ENCODE results near the gene COX18. TPM values are rescaled to one million over a fixed set of nuclear protein-coding genes. Genes with fewer than 3 reads are reported as not detected.

The COX18 gene, protein sequence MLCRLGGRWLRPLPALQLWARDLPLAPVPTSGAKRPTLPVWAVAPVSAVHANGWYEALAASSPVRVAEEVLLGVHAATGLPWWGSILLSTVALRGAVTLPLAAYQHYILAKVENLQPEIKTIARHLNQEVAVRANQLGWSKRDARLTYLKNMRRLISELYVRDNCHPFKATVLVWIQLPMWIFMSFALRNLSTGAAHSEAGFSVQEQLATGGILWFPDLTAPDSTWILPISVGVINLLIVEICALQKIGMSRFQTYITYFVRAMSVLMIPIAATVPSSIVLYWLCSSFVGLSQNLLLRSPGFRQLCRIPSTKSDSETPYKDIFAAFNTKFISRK
- 10 to 100 TPM; 26.2 to 26.3 TPM for total RNA-seq

DNA sequence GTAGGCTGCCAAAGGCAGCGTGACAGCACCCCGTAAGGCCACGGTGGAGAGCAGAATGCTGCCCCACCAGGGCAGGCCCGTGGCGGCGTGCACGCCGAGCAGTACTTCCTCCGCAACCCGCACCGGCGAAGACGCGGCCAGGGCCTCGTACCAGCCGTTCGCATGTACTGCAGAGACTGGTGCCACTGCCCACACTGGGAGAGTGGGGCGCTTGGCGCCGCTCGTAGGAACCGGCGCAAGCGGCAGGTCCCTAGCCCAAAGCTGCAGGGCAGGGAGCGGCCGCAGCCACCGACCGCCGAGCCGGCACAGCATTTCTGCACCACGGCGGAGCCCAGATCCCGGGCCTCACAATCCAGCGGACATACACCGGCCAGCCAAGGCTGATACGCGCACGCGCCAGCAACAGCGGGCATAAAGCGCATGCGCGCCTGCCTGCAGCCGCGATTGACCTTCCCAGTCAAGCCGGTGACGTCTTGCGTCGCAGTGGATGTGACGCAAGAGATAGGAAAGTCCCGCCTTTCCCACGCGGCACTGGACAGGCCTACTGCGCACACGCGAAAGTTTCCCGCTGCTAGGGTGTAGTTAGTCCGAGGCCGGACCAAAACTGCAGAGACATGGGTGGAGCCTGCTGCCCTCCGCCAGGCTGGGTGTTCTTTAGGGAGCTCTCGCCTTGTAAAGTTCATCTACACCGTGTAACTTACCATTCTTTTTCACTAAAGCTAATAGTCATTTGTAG is at the start of gene COX18:
Gene COX18 (minus strand): TSS at position 379 of the 736 bp plus-strand sequence. CDS start 67 bp downstream, at position 312.
- CTCF ChIA-PET, result interaction anchor here (0.9 to 1.0 kb wide), 2 partner anchors 189 to 190 kb away, joined by 3 read pairs; partner anchors contain the start of gene ANKRD17
- POLR2A ChIA-PET, result interaction anchor here (0.5 to 3.1 kb wide), 3 partner anchors 11 to 189 kb away, joined by 3 to 23 read pairs (median 5); partner anchors contain the start of gene ANKRD17

DNA sequence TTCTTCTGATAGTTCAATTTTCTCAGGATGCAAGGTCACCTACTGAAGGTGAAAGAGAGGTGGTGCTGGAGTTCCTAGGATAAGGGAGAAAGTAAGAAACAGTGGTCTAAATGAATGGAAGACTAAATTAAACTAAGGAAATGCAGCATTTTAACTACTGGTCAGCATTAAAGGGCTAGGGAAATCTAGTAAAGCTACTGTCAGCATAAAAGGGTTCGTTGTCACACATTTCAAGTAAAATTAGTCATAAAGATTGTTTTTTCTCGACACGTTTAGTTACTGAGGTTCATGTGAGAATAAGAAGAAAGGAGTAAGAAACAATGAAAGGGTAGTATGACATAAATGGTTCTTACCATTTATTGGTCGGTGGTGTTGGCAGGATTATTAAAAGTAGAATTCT is 40.0 kb upstream of the COX18 start:
- ChIA-PET CTCF (interaction anchor here (0.9 kb wide), 1 partner anchor 148 kb away, joined by 3 read pairs; no protein-coding TSS in a partner anchor), POLR2A (no interaction called here)

DNA sequence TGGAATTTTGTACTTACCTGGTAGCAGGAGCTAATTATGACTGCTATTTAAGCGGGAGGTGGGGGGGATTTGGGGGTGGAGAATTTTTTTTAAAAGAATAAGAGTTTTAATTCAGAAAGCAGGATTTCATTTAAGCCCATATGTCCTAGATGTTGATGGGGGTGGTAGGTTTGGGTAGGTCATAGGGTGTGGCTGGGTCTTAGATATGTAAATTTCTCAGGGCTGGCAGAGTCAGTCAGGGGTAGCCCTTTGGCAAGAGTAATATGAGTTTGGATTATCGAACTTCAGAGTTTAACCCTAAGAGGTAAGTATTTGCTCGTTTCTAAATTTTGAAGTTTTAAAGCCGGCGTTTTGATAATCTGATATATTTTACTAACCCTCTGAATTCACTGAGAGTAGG is 35.2 kb upstream of the COX18 start:
- ChIA-PET CTCF (interaction anchor here (0.6 kb wide), 1 partner anchor 201 kb away, joined by 4 read pairs; no protein-coding TSS in a partner anchor), POLR2A (no interaction called here)

DNA sequence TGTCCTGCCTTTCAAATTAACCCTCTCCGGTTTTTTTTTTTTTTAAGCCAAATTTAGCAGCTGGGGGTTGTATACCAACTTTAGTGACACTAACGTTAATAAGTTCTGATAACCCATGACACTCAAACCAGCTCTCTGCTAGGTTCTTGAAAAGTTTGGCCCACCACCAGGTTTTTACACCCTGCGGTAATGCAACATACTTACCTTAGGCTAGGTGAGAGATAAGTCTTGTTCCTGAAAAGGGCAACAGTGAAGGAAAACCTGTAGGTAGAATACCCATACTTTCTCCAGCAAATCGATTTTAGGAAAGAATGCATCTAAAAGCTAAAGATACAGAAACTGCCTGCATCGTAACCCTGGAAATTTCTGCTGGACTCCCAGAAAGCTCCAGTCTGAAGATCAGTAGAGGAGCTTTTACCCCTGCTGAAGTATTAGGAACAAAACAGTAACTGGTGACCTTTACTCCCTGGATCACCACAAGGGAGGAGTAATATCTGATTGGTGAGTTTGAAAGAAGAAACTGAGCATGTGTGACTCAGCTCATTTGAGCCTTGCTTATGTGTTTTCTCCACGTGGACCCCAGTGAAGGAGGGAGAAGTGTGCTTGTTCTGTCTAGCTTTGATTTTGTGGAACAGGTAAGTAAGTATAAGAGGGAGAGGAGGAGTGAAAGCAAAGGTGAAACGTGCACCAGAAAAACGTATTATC is 34.4 kb upstream of the COX18 start:
- POLR2A ChIA-PET, result no interaction called here
- CTCF ChIA-PET, result interaction anchor here (0.6 kb wide), 1 partner anchor 202 kb away, joined by 4 read pairs; no protein-coding TSS in a partner anchor

DNA sequence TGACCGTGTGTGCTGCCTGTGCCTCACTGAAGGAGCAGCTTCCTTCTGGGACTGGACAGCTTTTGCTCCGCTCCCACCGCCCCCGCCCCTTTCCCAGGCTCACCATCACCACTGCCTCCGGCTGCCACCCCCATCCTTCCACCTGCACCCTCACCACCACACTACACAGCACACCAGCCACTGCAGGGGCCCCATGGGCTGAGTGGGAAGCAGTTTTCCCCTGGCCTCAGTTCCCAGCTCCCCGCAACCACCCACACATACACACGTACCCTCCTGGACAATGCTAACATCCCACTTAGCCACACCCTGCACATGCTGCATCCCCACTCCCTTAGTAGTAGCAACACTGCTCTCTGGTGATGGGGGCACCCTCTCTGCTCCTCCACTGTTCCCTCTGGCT is 29.6 kb upstream of the COX18 start:
- ChIA-PET CTCF (no interaction called here), POLR2A (no interaction called here)

DNA sequence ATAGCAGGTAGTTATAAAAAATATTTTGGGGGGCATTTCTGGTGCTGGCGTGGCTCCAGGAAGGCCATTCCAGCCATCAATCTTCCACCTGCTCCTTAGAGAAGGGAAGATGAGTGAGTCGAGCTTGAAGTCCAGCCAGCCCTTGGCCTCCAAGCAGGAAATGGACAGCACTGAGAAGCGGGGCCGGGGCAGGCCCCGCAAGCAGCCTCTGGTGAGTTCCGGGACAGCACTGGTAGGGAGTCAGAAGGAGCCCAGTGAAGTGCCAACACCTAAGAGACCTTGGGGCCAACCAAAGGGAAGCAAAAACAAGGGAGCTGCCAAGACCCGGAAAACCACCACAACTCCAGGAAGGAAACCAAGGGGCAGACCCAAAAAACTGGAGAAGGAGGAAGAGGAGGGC is 29.2 kb upstream of the COX18 start:
- CTCF ChIA-PET, result no interaction called here
- POLR2A ChIA-PET, result no interaction called here

DNA sequence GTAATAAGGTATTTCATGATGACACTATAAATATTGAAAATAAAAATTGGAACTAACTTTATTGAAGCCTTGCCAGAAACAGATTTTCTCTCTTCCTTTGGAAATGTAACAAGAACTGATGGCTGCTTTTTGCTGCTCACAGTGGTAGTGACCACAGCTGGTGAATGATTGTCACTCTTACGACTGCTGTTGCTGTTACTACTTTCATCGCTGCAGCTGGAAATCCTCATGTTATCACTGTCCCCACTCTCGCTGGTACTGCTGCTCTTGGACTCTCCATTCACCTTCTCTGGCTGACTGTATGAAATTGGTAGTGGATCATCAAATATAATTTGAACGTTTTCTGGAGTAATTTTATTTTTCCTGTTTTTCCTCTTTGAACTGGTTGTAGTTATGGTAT is 28.5 kb upstream of the COX18 start:
- ChIA-PET POLR2A (no interaction called here), CTCF (no interaction called here)

DNA sequence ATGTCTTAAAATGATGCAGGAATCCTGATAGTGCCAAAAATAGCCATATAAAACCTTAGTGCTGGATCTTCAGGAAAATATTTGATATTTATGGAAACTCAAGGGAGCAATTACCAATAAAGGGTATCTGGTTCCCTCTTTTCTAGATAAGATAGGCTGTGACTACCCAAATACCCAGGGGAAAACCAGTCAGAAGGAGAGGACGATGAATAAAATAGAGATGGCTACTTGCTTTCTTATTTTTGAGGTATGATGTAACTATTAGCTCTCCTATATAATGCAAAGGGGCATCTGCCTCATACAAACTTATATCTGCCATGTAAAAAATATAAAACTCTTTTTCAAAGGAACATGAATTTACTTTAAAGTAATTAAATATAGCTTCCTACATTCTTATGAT is 23.4 kb upstream of the COX18 start:
- POLR2A ChIA-PET, result no interaction called here
- CTCF ChIA-PET, result interaction anchor here (0.7 kb wide), 2 partner anchors 21 to 517 kb away, joined by 3 read pairs; no protein-coding TSS in a partner anchor

DNA sequence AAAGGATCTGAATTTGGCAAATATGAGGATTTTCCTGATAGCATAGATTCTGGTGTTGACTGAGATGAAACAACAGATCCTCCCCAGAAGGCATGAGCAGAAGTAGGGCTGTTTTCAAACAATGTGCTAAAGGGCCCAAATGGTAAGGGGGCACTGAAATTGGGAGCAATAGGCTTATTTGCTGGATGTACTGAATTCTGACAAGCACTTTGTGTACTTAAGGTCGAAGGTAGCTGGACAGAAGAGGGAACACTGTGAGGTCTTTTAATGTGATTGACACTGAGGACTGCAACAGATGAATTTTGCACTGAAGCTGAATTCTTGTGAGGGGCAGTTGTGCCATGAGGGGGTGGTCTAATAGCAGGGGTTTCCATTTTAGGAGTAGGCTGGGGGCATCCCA is 21.2 kb upstream of the COX18 start:
- CTCF ChIA-PET, result no interaction called here
- POLR2A ChIA-PET, result no interaction called here

DNA sequence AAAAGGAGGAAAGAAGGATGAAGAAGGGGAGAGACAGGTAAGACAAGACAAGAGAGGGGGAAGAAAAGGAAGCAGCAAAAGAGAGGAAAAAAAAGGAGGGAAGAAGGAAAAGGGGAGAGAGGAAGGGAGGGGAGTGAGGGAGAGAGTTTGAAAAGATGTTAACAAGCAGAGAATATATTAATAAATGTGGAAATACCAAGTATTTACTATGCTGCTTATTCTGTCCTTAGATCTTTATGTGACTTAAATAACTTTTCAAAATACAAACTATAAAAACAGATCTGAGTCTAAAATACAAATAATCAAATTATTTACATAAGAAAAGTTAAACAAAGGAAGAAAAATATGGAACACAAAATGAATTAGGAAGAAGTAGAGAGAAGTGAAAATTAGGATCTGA is 18.4 kb upstream of the COX18 start:
- CTCF ChIA-PET, result no interaction called here
- POLR2A ChIA-PET, result no interaction called here

DNA sequence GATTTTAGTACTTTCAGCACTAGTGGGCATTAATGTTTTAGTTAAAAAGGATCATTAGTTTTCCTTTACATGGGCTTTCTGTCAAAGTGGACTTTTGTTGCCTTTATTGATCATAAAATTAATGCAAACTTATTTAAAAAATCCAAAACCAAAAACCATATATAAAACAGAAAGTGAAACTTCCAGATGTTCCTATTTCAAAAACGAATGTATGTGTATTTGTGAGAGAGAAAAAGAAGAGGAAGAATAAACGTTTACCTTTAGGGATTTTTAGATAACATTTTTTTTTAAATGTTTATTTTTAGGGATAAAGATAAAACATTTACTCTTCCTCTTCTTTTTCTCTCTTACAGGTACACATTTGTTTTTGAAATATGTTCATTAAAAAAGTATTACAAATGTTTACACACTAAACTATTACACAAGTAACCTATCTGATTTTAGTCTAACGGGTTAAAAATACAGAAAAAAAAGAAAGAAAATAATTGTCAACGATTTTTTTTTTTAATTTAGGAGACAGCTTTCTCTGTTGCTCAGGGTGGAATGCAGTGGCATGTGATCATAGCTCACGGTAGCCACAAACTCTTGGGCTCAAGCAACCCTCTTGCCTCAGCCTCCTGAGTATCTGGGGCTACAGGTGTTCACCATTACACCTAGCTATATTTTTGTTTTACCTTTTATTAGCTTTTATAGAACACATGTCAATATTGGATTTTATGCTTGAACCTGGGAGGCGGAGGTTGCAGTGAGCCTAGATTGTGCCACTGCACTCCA is 16.8 kb upstream of the COX18 start:
- CTCF ChIA-PET, result no interaction called here

DNA sequence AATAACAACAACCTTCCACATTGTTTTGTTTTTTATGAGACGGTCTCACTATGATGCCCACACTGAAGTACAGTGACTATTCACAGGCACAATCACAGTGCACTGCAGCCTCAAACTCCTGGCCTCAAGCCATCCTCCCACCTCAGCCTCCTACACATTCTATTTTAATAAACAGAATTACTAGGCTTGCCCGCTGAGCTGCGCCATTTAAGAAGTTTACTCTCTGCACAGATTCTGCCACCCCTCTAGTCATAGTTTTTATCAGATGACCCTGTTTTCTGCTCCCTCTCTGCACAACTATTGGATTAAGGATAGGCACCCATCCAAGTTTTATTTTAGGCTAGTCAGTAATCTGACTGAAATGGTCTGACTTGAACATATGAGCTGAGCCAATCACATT is 11.3 kb upstream of the COX18 start:
- POLR2A ChIA-PET, result no interaction called here
- CTCF ChIA-PET, result no interaction called here

More for the DNA sequence above, 16.8 kb upstream of the COX18 start:
- POLR2A ChIA-PET, result no interaction called here

DNA sequence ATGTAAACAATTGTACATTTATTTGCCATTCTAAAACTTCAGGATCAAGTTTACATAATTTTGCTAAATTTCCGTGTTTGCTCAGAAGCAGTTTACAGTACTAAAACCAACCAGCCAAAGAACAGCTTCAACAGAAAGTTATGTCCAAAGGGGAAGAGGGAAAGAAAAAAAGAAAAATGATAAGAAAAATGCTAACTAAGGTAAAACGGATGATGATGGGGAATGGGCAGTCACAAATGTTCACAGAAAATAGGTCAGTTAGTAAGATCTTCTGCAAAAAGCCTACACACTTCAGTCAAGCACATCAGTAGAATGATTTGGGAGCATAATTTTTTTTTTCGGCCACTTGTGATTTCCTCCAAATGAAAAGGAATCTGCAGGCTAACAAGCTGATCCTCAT is 6.3 kb upstream of the COX18 start:
- POLR2A ChIA-PET, result no interaction called here
- CTCF ChIA-PET, result no interaction called here

DNA sequence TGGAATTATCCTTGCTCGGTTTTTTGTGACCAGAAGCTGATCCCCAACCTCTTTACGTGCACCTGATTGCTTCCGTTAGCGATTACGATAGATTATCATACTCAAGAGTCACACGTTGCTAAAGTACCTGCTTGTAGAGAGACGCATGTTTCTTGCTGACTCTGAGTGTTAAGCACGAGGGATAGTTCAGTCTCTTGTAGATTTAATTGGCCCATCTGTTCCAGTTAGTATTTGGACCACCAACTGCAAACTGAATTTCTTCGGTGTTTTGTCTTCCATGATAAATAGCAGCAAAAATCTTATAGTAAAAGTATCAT is 516 bp upstream of the COX18 start:
- ChIA-PET POLR2A (interaction anchor here (0.6 to 3.1 kb wide), 2 partner anchors 10 to 189 kb away, joined by 3 to 23 read pairs; partner anchors contain the start of gene ANKRD17), CTCF (interaction anchor here (0.5 to 1.0 kb wide), 3 partner anchors 189 to 1262 kb away, joined by 3 read pairs; partner anchors contain the start of gene ANKRD17)

DNA sequence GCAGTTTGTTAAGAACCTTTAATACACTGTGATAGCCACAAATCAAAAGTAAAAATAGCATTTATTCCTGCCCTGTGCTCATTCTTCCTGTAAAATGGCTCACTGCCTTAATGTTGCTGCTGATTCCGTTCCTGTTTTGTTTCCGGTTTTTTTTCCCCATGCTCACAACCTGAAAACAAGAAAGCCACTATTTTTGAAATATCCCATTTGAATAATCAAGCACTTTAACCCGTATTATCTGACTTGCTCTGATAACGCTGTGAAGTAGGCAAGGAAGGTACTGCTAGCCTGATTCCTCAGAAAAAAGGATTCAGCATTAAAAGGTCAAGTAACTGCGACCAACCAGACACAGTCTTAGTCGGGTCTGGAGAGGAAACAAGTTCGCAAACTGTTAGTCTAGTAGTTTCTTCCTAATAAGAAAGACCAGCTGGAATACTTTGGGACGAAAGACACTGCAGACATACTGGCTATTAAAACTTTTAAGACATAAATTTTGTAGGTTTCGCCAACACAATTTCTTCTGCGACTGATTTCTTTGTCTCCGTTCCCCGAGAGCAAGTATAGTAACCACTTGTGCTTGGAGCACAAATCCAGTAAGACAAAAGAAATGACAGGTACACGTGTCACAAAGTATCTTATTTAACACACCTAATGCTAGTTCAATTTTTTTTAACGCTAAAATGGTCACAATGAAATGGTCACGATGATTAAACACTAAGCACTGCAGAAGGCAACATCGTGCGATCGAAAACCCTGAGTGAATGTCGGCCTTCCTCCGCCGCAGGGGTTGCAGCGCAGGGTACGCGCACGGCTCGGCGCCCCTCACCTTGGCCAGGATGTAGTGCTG is 802 bp downstream of the COX18 start:
- ChIA-PET POLR2A (interaction anchor here (0.5 to 3.1 kb wide), 3 partner anchors 25 to 190 kb away, joined by 5 to 23 read pairs (median 9); partner anchors contain the start of gene ANKRD17), CTCF (interaction anchor here (0.9 kb wide), 1 partner anchor 193 kb away, joined by 3 read pairs; no protein-coding TSS in a partner anchor)

DNA sequence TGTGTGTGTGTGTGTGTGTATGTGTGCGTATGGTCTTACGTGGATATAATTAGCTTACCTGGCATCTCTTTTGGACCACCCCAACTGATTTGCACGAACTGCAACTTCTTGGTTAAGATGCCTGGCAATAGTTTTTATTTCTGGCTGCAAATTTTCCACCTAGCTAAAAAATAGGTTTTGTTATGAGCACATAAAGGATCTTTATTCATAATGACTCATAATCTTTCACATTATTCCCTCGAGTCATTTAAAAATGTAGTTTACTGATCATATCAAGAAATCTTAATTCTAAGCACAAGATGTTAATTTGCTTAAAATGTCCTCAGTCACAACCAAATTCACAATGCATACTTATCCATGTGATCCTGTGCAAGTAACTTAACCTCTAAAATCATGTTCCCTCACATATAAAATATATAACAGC is 1.5 kb downstream of the COX18 start:
- CTCF ChIA-PET, result interaction anchor here (0.9 kb wide), 1 partner anchor 194 kb away, joined by 3 read pairs; no protein-coding TSS in a partner anchor

DNA sequence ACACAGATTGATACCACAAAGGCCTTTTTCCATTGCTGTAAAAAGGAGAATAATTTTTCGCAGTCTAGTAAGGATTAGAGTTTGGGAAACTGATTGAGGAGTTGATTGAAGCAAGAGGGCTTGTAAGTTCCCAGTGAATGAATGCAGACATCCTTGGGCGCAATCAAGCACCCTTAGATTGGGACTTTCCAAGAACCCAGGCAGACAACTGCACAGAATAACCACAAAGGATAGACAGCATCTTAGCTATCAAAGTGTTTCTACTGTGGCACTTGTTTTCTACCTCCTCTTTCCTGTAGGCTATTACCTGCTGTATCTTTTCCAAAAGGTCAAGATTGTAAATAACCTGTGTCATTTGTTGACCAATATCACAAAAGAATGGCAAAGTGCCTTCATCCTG is 2.6 kb downstream of the COX18 start:
- CTCF ChIA-PET, result no interaction called here

More for the DNA sequence above, 1.5 kb downstream of the COX18 start:
- POLR2A ChIA-PET, result interaction anchor here (1.1 to 2.3 kb wide), 2 partner anchors 190 to 193 kb away, joined by 3 to 9 read pairs; partner anchors contain the start of gene ANKRD17

DNA sequence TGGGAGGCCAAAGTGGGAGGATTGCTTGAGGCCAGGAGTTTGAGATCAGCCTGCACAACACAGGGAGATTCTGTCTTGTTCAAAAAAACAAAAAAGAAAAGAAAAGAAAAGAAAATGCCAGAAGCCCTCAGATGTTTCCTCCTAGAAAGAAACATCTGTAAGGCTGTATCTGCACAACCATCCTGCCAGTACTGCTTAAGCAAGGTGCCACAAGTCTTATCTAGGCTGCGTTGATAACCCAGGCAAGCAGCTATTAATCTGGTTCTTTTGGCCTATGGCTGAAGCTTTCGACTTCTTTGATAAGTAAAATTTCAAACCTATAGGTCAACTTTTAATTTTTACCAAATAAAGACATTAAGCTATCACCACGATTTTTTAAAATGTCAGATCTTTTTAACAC is 3.1 kb downstream of the COX18 start:
- ChIA-PET POLR2A (interaction anchor here (2.3 kb wide), 1 partner anchor 191 kb away, joined by 9 read pairs; the partner anchor contains the start of gene ANKRD17), CTCF (no interaction called here)

More for the DNA sequence above, 2.6 kb downstream of the COX18 start:
- POLR2A ChIA-PET, result interaction anchor here (1.1 to 2.3 kb wide), 2 partner anchors 191 to 194 kb away, joined by 3 to 9 read pairs; partner anchors contain the start of gene ANKRD17

All from activated CD8-positive, alpha-beta memory T cell treated with anti-CD3 and anti-CD28 coated beads for 36 hours (primary cell).